ENCODE data around the gene SLC25A6.
"Not testable (repeated sequence)": the region's sequence is repeated elsewhere in the genome, so short reads cannot be mapped to it uniquely, and the experiment has no call there.

Gene SLC25A6

DNA sequence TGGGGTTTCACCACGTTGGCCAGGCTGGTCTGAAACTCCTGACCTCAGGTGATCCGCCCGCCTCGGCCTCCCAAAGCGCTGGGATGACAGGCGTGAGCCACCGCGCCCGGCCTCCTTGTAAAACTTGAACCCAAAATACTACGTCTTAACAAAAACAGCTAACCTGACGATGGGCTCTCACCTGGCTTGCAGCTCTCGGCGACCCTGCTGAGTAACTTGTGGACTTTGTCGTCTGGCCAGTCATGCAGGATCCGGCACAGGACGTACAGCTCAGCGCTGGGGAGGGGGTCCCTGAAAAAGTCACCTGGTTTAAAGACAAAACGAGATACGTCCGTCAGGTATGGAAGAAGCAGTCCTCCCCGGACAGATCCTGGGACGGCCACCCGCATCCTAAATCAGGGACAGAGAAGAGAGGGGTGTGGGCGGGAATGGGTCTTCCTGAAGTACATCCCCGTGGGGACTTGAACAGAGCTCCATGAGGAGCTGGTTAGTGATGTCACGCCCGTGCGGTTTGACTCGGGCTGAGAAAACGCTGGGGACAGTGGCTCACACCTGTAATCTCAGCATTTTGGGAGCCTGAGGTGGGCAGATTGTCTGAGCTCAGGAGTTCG lies 20.7 kb upstream of the SLC25A6 start:
- no peak for ATAC-seq

DNA sequence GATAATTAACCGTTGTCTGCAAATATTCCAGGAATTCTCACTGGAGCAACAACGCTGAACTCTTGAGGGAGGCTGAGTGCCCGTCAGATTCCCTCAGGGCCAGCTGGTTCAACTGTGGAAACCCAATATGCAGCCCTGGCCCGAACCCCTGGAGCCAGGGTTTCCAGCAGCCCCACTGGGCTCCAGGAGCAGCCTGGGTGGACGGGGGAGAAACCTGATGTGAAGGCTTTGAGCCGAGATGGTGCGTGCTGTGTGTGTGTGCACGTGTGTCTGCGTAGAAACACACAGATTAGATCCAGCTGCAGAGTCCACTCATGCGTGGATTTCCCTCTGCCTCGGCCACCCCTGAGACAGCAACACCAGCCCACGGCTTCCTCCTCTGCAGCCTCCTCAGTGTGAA lies 19.4 kb upstream of the SLC25A6 start:
- no peak for ATAC-seq

GRCh38 chrX:1407035-1407434 lies 15.1 kb upstream of the SLC25A6 start:
- no peak for ATAC-seq

- not testable (repeated sequence) for ATAC-seq
Observed at GRCh38 chrX:1405769-1406168, 13.9 kb upstream of the SLC25A6 start.

- ATAC-seq = not testable (repeated sequence)
Observed at GRCh38 chrX:1403867-1404266, 12.0 kb upstream of the SLC25A6 start.

DNA sequence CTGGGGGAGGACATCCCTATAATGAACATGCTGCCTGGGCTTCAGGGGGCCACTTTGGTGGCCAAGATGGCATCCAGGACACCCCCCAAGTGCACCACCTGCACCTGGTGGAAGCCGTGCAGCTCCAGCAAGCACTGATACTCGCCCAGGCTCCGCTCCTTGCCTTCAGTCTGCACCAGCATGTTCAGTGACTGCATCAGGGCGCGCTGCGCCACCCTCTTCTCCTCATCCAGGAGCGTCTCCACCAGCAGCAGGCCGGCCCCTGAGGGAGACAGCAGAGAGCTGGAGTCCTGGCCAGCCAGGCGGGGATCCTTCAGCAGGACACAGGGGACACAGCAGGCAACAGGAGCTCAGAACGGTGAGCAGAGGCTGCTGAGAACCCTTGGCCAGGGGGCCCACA lies 11.3 kb upstream of the SLC25A6 start:
- no peak for ATAC-seq

DNA sequence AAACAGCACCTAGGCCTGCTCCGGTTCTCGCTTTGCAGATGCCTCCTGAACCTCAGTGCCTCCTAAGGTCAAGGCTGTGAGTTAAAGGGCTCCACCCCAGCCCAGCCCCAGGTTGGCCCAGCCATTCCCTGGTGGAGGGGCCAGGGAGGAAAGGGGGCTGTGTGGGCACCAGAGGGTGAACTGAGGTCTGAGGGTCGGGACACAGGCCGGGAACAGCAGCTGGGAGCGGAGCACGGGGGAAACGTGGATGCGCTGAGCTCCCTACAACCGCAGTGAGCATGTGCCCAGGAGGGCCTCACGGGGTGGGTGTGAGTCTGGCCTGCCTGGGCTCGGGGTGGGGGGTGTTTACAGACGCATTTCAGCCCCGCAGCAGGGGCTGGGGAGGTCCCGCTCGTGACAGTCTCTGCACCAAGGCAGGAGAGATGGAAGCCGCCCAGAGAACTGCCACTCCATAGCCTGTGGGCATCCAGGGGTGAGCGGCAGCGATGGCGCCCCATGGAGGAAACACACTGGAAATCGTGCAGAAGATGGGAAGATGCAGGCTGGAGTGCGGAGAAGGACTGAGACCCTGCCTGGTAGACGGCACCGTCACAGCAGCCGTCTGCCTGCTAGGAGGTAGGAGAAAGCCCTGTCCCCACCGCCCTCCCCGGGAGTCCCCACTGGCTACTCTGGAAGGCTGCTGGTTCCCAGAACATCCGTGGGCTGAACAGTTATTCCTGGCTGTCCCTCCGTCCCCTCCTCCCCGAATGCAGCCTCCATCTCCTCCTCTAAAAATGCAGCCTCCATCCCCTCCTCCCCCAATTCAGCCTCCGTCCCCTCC lies 9.9 kb upstream of the SLC25A6 start:
- ATAC-seq = no peak

DNA sequence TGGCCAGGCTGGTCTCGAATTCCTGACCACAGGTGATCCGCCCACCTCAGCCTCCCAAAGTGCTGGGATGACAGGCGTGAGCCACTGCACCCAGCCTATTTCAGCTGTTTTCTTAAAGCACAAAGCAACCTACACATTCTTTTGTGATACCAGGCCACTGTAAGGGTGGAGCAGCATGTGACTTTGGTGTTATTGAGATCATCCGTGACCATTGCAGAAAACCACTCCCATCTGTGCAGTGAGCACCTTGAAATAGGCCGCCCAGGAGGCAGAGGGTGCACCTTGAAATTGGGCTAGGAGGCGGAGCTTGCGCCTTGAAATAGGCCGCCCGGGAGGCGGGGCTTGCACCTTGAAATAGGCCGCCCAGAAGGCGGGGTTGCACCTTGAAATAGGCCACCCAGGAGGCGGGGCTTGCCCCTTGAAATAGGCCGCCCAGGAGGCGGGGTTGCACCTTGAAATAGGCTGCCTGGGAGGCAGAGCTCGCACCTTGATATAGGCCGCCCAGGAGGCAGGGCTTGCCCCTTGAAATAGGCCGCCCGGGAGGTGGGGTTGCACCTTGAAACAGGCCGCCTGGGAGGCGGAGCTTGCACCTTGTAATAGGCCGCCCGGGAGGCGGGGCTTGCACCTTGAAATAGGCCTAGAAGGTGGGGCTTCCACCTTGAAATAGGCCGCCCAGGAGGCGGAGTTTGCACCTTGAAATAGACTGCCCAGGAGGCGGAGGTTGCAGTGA lies 9.0 kb upstream of the SLC25A6 start:
- ATAC-seq = no peak

DNA sequence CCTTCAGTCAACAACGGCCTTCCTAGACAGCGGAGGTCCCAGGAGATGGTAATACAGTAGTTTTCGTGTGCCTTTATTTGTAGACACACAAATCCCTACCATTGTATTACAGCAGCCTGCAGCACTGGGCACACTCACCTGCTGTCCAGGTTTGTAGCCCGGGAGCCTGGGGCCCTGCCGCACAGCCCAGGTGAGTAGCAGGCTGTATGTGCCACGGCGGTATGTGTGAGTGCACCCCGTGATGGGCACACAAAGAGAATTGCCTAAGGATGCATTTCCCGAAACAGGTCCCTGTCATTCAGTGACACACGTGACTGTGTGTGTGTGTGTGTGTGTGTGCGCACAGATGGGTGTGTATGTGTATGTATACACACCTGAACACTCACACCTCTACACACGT lies 8.1 kb upstream of the SLC25A6 start:
- no peak for ATAC-seq

- no peak for ATAC-seq
Observed at GRCh38 chrX:1398431-1399340, 6.8 kb upstream of the SLC25A6 start.

GRCh38 chrX:1397441-1398270 lies 5.7 kb upstream of the SLC25A6 start:
- no peak for ATAC-seq

- ATAC-seq = no peak
Observed at GRCh38 chrX:1397001-1397400, 5.1 kb upstream of the SLC25A6 start.

DNA sequence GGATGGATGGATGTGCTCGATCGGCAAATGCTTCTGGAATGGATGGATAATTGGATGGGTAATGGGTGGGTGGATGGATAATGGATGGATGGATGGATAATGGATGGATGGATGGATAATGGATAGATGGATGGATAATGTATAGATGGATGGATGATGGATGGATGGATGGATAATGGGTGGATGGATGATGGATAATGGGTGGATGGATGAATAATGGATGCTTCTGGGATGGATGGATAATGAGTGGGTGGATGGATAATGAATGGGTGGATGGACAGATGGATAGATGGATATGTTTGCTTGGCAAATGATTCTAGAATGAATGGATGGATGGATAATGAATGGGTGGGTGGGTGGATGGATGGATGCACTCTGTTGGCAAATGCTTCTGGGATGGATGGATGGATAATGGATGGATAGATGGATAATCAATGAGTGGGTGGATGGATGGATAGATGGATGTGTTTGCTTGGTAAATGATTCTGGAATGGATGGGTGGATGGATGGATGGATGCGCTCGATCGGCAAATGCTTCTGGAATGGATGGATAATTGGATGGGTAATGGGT lies 3.8 kb upstream of the SLC25A6 start:
- no peak for ATAC-seq

DNA sequence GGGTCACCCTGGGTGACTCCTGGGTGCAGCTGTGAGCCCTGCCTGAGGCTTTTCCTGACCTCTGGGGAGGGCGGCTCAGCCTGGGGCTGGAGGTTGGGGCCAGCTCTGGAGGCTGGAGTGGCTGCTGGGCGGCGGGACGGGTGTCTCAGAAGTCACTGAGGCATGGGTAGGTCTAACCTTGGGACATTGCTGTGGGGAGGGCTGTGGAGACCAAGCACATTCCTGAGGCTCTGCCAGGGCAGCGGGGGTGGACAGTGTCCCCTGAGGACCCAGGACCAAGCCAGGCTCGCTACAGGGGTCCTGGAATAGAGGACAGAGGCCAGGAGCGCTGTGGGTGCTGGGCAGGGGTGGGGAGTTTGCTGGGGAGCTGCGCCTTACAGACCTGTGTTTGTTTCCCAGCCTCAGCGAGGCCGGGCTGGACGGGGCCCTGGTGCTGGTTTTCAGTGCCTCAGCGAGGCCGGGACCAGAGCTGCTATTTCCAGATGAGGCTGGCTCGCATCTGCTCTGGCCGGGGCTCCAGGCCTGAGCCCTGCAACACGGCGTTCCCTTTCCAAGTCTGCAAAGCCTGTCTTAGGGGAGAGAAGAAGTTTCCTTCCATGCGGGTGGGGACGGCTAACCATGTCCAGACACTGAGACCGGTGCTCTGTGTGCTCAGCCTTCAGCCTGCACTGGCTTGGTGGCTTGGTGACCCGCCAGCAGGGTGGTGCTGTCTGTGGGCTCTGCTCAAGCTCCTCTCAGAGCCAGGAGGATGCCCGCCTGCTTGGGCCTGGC lies 3.0 kb upstream of the SLC25A6 start:
- no peak for ATAC-seq

DNA sequence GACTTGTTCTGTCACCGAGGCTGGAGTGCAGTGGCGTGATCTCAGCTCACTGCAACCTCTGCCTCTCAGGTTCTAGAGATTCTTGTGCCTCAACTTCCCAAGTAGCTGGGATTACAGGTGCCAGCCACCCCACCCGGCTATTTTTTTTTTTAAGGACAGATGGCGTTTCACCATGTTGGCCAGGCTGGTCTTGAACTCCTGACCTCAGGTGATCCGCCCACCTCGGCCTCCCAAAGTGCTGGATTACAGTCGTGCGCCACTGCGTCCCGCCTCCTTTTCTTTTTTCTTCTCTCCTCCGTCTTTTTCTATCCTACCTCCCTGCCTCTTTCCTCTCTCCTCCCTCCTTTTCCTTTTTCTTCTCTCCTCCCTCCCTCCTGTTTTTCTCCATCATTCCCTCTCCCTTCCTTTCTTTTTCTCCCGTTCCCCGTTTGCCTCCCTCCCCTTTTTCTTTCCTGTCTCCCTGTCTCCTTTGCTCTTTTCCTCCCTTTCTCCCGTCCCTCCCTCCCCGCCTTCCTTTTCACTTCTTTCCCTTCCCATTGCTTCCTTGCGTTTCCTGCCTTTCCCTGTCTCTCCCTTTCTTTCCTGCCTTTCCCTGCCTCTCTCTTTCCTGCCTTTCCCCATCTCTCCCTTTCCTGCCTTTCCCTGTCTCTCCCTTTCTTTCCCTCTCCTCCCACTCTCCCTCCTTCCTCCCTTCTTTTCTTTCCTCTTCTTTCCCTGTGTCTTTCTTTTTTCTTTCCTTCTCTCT lies 2.1 kb upstream of the SLC25A6 start:
- no peak for ATAC-seq

GRCh38 chrX:1392376-1393068 lies 609 bp upstream of the SLC25A6 start:
- peak; percentile 24 to 27 for ATAC-seq

GRCh38 chrX:1391370-1391706 lies 575 bp downstream of the SLC25A6 start:
- ATAC-seq = no peak

DNA sequence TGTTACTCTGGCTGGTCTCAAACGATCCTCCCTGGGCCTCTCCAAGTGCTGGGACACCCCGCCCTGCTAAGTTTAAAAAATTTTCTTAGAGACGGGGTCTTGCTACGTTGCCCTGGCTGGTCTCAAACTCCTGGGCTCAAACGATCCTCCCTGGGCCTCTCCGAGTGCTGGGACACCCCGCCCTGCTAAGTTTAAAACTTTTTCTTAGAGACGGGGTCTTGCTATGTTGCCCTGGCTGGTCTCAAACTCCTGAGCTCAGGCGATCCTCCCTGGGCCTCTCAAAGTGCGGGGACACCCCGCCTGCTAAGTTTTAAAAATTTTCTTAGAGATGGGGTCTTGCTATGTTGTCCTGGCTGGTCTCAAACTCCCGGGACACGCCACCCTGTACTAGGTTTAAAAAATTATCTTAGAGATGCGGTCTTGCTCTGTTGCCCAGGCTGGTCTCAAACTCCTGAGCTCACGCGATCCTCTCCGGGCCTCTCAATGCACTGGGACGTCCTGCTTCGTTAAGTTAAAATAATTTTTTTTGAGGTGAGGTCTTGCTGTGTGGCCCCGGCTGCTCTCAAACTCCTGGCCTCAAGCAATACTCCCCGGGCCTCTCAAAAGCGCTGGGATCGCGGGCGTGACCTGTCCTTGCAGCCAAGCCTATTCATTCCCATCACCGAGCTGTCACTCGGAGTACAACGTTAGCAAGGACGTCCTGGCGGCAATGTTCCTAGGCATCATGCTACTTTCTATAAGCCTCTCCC lies 1.1 kb downstream of the SLC25A6 start:
- no peak for ATAC-seq

GRCh38 chrX:1389993-1390285 lies 2.0 kb downstream of the SLC25A6 start:
- ATAC-seq = no peak

All from activated CD4-positive, CD25-positive, alpha-beta regulatory T cell treated with anti-CD3 and anti-CD28 coated beads, Interleukin-2, amount 50 U/mL, for 24 hours (primary cell).